T-helper 22 cell (primary cell): ENCODE measurements around the gene ADCY3.

ENCODE experiments used
- DNase-seq: peaks from one replicate; pipeline ENCODE4 v3.0.0-alpha.2; 2020; ENCODE audit warnings: low read depth

ADCY3 gene

DNA sequence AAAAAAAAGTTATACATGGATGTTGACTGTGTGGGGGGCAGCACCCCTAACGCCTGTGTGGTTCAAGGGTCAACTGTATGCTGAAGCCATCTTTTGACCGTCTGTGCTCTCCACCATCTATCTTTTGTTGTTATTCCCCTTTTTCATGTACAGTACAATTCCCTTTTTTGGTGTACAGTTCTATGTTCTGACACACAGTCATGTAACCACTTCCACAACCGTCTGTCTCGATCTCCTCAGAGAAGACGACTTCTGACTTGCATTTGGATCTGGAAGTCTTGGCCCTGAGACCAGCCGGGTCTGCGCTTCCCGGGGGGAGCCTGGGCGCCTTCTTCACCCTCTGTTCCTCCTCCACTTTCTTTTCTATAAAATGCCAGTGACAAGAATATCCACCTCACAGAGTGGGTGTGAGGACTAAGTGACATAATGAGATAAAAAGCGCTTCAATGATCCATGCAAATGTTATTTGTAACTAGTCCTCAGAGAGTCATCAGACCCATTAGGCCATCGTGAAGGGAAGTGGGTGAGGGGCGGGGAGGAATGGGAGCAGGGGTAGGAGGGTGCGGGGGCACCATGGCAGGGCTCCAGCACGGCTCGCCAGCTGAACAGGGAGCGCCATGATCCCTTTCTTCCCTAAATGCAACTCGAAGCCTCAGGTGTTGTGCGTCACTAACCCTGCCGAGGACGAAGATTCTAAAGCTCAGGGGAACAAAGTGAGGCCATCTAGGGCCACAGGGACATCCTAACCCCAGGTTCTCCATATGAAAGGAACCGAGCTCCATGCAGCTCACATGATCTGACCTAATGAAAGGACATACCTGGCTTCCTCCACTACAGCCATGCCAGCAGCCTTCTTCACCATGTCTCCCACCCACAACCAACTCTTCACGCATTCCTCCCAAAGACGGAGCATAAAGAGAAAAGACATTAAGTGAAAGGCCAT is 16.6 kb downstream of the ADCY3 start:
- no peak for DNase-seq

GRCh38 chr2:24899361-24899910 is 20.6 kb downstream of the ADCY3 start:
- no peak for DNase-seq

GRCh38 chr2:24898122-24899109 is 21.6 kb downstream of the ADCY3 start:
- DNase-seq = no peak

GRCh38 chr2:24894750-24895149 is 25.3 kb downstream of the ADCY3 start:
- DNase-seq = no peak

GRCh38 chr2:24893934-24894333 is 26.1 kb downstream of the ADCY3 start:
- no peak for DNase-seq

DNA sequence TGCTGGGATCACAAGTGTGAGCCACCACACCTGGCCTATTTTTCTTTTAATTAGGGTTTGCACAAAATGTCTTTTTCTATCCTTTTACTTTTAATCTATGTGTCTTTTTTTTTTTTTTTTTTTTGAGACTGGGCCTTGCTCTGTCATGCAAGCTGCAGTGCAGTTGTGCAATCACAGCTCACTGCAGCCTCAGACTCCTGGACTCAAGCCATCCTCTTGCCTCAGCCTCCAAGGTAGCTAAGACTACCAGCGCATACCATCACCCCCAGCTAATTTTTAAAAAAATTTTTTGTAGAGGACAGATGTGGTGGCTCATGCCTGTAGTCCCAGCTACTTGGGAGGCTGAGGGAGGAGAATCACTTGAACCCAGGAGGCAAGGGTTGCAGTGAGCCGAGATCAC is 27.1 kb downstream of the ADCY3 start:
- DNase-seq = no peak

DNA sequence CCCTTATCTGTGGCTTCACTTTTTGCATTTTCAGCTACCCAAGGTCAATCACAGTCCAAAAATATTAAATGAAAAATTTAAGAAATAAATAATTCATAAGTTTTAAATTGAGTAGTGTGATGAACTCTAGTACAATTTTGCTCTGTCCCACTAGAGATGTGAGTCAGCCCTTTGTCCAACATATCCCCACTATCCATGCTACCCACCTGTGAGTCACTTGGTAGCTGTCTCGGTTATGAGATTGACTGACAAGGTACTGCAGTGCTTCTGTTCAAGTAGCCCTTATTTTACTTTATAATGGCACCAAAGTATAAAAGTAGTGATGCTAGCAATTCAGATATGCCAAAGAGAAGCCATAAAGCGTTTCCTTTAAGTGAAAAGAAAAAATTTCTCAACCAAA is 28.8 kb downstream of the ADCY3 start:
- DNase-seq = no peak

DNA sequence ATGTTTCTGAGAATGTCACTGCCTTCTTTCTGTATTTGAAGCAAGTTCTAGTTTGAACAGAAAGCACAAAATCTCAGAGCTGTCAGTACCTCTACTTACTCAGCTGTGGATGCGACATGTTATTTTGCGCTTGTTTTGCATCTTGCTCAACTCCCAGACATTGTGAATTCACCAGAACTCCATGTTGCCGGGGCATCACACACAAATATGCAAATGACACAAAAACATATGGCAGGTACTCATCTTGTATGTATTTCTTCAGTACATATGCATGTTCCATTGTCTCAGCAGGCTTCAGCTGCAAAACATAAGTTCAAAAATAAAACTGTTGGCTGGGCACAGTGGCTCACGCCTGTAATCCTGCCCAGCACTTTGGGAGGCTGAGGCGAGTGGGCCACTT is 30.8 kb downstream of the ADCY3 start:
- DNase-seq = no peak

- no peak for DNase-seq
Measured at GRCh38 chr2:24888177-24888576, 31.9 kb downstream of the ADCY3 start.

DNA sequence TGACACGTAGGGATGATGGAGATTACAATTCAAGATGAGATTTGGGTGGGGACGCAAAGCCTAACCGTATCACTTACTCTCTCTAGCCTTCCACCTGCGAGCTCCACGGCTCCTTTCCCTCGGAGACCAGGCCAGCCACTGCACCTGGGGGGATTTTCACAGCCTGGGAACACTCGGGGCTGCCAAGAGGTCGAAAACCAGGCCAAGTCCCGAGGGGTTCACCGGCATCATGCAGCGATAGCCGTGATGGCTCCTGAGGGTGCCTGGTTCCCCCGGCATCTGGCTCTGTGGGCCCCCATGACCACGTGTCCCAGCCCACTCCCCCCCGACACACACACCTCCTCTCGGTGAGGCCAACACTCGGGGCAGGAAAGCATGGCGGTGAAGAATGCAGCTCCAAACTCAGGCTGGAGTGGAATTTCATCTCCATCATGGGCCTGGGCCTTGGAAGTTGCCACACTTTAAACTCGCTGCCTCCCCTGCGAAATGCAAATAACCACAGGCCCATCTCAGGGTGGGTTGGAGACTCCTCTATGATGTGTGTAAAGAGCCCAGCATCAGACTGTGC is 32.6 kb downstream of the ADCY3 start:
- no peak for DNase-seq

- no peak for DNase-seq
Measured at GRCh38 chr2:24886691-24887304, 33.2 kb downstream of the ADCY3 start.

GRCh38 chr2:24886126-24886501 is 33.9 kb downstream of the ADCY3 start:
- no peak for DNase-seq

GRCh38 chr2:24885221-24886125 is 34.6 kb downstream of the ADCY3 start:
- DNase-seq = no peak

DNA sequence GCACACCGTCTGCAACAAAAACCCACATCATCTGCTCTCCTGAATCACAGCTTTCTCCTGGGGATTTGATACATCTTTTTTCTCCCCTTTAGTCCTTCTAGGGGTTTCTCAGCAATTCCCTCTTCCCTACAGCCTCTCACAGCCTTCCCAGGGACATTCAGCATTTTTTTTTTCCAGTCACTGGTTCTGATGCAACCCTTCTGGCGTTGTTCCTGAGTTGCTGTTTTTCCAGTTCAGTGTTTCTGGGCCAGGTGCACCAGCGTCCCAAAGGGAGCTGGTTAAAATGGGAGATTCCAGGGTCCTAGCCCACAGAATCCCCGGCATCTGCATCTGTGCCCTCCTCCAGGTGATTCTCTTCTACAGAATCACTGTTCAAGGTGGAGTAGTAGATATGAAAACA is 36.1 kb downstream of the ADCY3 start:
- no peak for DNase-seq

- DNase-seq = no peak
Measured at GRCh38 chr2:24881623-24882022, 38.4 kb downstream of the ADCY3 start.

DNA sequence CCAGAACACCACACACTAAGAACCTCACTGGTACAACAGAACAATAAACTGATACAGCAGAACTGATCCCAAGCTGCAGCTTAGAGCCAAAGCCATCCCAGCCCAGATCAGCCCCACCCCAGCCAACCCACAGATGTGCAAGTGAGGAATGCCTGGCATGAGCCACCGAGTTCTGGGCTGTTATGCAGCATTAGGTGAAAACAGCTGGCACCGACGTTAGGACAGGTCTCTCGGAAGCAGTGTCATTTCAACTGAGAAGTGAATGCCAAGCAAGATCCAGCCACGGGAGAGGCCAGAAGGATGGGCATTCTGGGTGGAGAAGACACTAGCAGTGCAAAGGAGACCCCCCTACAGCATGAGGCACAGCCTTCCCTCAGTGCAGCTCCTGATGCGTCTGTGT is 38.9 kb downstream of the ADCY3 start:
- DNase-seq = no peak

- no peak for DNase-seq
Measured at GRCh38 chr2:24878341-24878740, 41.7 kb downstream of the ADCY3 start.

GRCh38 chr2:24877646-24878045 is 42.4 kb downstream of the ADCY3 start:
- DNase-seq = no peak

DNA sequence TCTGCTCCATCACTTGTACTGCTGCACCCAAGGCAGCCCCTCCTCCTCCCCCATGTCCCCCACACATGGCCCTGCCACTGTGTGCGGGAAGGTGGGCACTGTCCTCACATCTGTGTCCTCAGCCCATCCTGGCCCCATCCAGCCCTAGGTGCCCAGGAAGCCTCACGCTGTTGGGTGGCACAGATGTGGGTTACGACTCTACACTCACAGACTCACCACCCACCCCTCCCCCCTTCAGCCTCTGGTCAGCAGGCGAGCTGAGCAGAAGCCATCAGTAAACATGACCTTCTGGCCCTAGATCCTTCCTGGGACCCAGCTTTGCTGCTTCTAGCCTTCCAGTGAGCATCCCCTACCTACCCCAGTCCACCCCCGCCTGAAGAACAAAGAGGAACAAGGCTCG is 43.0 kb downstream of the ADCY3 start:
- DNase-seq = no peak

- DNase-seq = no peak
Measured at GRCh38 chr2:24875901-24876300, 44.1 kb downstream of the ADCY3 start.

- DNase-seq = no peak
Measured at GRCh38 chr2:24875272-24875671, 44.8 kb downstream of the ADCY3 start.
